GM18873 (cell line): ENCODE results near the gene DDX17.

ENCODE experiments used
- ATAC-seq: cut with Tn5 transposase; IDR thresholded peaks from one replicate; pipeline ENCODE4 v1.9.1; 2021; ENCODE audit warnings: mild to moderate bottlenecking, moderate library complexity, moderate number of reproducible peaks; ENCODE audit not compliant: unreplicated experiment, low FRiP score

The DDX17 gene

GRCh38 chr22:38467904-38468442 lies 38.1 kb downstream of the DDX17 start, which contains the start of gene KDELR3:
KDELR3 (plus strand) TSS chr22:38468096; CDS start chr22:38468234, 138 bp downstream.
- no peak for ATAC-seq

GRCh38 chr22:38467438-38467903 lies 38.6 kb downstream of the DDX17 start:
- no peak for ATAC-seq

GRCh38 chr22:38465673-38466490 lies 40.2 kb downstream of the DDX17 start:
- ATAC-seq, result no peak

- ATAC-seq, result no peak
Measured at GRCh38 chr22:38464992-38465672, 41.0 kb downstream of the DDX17 start.

GRCh38 chr22:38462960-38463784 lies 42.9 kb downstream of the DDX17 start:
- no peak for ATAC-seq

- ATAC-seq, result no peak
Measured at GRCh38 chr22:38461414-38462081, 44.6 kb downstream of the DDX17 start.

GRCh38 chr22:38461057-38461413 lies 45.1 kb downstream of the DDX17 start:
- no peak for ATAC-seq

- no peak for ATAC-seq
Measured at GRCh38 chr22:38460426-38460840, 45.7 kb downstream of the DDX17 start.

- ATAC-seq, result no peak
Measured at GRCh38 chr22:38456841-38457699, 49.0 kb downstream of the DDX17 start.

GRCh38 chr22:38456272-38456835 lies 49.8 kb downstream of the DDX17 start:
- ATAC-seq, result no peak

- no peak for ATAC-seq
Measured at GRCh38 chr22:38455530-38456271, 50.4 kb downstream of the DDX17 start.

- ATAC-seq, result no peak
Measured at GRCh38 chr22:38455076-38455529, 51.0 kb downstream of the DDX17 start, which contains the start of gene KCNJ4. KCNJ4 (minus strand) TSS chr22:38455199; CDS start chr22:38428132, 27,067 bp downstream.

- ATAC-seq, result no peak
Measured at GRCh38 chr22:38454353-38455075, 51.6 kb downstream of the DDX17 start.

- ATAC-seq, result no peak
Measured at GRCh38 chr22:38453996-38454352, 52.1 kb downstream of the DDX17 start.

- no peak for ATAC-seq
Measured at GRCh38 chr22:38453066-38453672, 52.9 kb downstream of the DDX17 start.

GRCh38 chr22:38452373-38453065 lies 53.6 kb downstream of the DDX17 start:
- no peak for ATAC-seq
